ENCODE results near the gene HOXC6. TPM values are rescaled to one million over a fixed set of nuclear protein-coding genes. Genes with fewer than 3 reads are reported as not detected.
A peak's percentile ranks its signal among the peaks of the same experiment; 100 is the strongest.

The HOXC6 gene
- polyA plus RNA-seq, 4 donors = 1.5 to 10.4 (median 1.9) TPM; not detected in 1

DNA sequence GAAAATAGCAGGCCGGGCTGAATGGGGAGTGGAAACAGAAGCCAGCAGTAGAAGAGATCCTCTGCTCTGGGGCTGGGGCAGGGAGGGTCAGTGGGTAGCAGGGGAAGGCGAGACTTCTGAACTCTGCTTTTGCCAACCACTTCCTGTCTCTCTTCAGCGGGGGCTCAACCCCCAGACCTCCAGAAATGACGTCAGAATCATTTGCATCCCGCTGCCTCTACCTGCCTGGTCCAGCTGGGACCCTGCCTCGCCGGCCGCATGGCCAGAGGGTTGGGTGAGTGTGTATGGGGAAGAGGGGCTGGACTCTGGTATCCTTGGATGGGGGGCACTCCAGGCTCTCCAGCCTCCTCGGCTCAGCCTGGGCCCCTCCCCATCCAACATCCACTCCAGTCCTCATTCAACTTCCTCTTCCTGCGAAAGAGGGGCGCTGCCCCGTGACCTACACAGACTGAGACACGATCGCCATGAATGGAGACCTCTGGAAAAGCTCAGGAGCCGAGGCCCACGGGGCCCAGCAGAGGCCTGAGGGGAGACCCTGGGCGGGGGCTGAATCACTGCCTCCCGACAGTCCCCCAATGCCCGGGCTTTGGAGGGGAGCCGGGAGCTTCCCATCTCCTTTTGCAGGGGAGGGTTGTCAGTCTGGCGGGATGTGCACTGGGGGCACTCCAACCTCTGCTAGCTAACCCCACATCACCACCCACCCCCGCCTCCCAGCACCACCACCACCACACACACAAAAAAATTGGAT is 24.9 kb downstream of the HOXC6 start:
- Histone ChIP-seq H3K4me1 (ENCODE audit: control insufficient read depth in 3 of 3, insufficient read depth in 2 of 3, low read depth in 1 of 3, low read length in 2 of 3) (peaks cover 2 to 31% (median 3%) of the 10 kb centered on the region in 3 donors), H3K27ac (ENCODE audit: low read depth in 1 of 3, low read length in 2 of 3) (peak overlapping the region in 2 of 3 donors; percentile 68 to 81), H3K4me3 (ENCODE audit: low read depth in 1 of 3, low read length in 3 of 3) (peak overlapping the region in 2 of 3 donors; percentile 16 to 54), H3K9me3 (ENCODE audit: control insufficient read depth in 2 of 2, insufficient read depth in 1 of 2, low read depth in 1 of 2, low read length in 1 of 2) (no peaks in the 10 kb centered on the region), H3K36me3 (ENCODE audit: control insufficient read depth in 3 of 3, insufficient read depth in 2 of 3, low read depth in 1 of 3, low read length in 3 of 3) (peaks cover 0 to 2% (median 0%) of the 10 kb centered on the region in 3 donors), H3K27me3 (ENCODE audit: control insufficient read depth in 3 of 3, insufficient read depth in 3 of 3, low read length in 3 of 3) (peaks cover 0 to 94% (median 18%) of the 10 kb centered on the region in 3 donors)
- no peak for FAIRE-seq
- no peak for DNase-seq
- 5 to 12% (median 7%) methylated on average over 17 to 22 of the region's 22 CpGs for WGBS, 3 donors

DNA sequence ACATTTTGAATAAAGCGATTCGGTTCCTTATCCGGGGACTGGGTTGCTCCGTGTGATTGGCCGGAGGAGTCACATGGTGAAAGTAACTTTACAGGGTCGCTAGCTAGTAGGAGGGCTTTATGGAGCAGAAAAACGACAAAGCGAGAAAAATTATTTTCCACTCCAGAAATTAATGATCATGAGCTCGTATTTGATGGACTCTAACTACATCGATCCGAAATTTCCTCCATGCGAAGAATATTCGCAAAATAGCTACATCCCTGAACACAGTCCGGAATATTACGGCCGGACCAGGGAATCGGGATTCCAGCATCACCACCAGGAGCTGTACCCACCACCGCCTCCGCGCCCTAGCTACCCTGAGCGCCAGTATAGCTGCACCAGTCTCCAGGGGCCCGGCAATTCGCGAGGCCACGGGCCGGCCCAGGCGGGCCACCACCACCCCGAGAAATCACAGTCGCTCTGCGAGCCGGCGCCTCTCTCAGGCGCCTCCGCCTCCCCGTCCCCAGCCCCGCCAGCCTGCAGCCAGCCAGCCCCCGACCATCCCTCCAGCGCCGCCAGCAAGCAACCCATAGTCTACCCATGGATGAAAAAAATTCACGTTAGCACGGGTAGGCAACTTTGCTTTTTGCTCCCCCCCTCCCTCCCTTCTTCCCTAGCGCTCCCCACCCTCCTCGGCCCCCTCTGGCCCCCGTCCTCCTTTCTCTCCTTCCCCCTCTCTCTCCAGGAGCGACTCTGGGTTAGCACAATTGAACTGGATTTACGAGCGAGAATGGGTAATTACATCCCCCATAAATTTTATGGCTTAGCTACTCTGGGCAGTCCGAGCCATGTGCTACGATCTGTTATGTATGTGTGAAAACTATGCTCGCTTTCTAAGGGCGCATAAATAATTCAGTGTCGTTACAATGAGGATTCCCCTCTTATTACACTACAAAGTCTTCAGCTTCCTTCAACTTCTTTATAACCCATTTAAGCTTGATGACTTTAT is 25.8 kb downstream of the HOXC6 start, which contains the start of gene HOXC4:
Gene HOXC4, plus strand, starts transcription at position 85 of the 991 bp plus-strand sequence. Its CDS starts 88 bp downstream, at position 173.
- peak; percentile 32 to 64 for DNase-seq
- peaks cover 0 to 94% (median 17%) of the 10 kb centered on the region in 3 donors for H3K27me3 ChIP-seq (ENCODE audit: control insufficient read depth in 3 of 3, insufficient read depth in 3 of 3, low read length in 3 of 3)
- H3K36me3 ChIP-seq (ENCODE audit: control insufficient read depth in 3 of 3, insufficient read depth in 2 of 3, low read depth in 1 of 3, low read length in 3 of 3) = peaks cover 0 to 2% (median 0%) of the 10 kb centered on the region in 3 donors
- H3K9me3 ChIP-seq (ENCODE audit: control insufficient read depth in 2 of 2, insufficient read depth in 1 of 2, low read depth in 1 of 2, low read length in 1 of 2) = no peaks in the 10 kb centered on the region
- 3 to 4% (median 4%) methylated on average over 48 to 52 of the region's 52 CpGs for WGBS, 3 donors
- peaks cover 2 to 31% (median 3%) of the 10 kb centered on the region in 3 donors for H3K4me1 ChIP-seq (ENCODE audit: control insufficient read depth in 3 of 3, insufficient read depth in 2 of 3, low read depth in 1 of 3, low read length in 2 of 3)
- H3K4me3 ChIP-seq (ENCODE audit: low read depth in 1 of 3, low read length in 3 of 3) = peak within 1 kb of the TSS in 2 of 3 donors; percentile 31 to 54
- peak within 1 kb of the TSS in 2 of 3 donors; percentile 68 to 81 for H3K27ac ChIP-seq (ENCODE audit: low read depth in 1 of 3, low read length in 2 of 3)
- FAIRE-seq = no peak

DNA sequence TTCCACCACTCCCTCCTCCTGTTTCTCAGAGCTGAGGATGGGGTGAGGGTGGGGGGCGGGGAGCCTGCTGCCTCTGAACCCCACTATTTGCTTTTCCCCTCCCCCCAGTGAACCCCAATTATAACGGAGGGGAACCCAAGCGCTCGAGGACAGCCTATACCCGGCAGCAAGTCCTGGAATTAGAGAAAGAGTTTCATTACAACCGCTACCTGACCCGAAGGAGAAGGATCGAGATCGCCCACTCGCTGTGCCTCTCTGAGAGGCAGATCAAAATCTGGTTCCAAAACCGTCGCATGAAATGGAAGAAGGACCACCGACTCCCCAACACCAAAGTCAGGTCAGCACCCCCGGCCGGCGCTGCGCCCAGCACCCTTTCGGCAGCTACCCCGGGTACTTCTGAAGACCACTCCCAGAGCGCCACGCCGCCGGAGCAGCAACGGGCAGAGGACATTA is 26.5 kb downstream of the HOXC6 start:
- H3K27me3 ChIP-seq (ENCODE audit: control insufficient read depth in 3 of 3, insufficient read depth in 3 of 3, low read length in 3 of 3) = peaks cover 0 to 93% (median 17%) of the 10 kb centered on the region in 3 donors
- FAIRE-seq (no peak), DNase-seq (no peak)
- peaks cover 0 to 2% (median 0%) of the 10 kb centered on the region in 3 donors for H3K36me3 ChIP-seq (ENCODE audit: control insufficient read depth in 3 of 3, insufficient read depth in 2 of 3, low read depth in 1 of 3, low read length in 3 of 3)
- peaks cover 2 to 31% (median 3%) of the 10 kb centered on the region in 3 donors for H3K4me1 ChIP-seq (ENCODE audit: control insufficient read depth in 3 of 3, insufficient read depth in 2 of 3, low read depth in 1 of 3, low read length in 2 of 3)
- 15 to 27% (median 21%) methylated on average over 24 of the region's 24 CpGs for WGBS, 3 donors
- no peaks in the 10 kb centered on the region for H3K9me3 ChIP-seq (ENCODE audit: control insufficient read depth in 2 of 2, insufficient read depth in 1 of 2, low read depth in 1 of 2, low read length in 1 of 2)
- peak overlapping the region in 1 of 3 donors; percentile 36 for H3K27ac ChIP-seq (ENCODE audit: low read depth in 1 of 3, low read length in 2 of 3)
- peak overlapping the region in 1 of 3 donors; percentile 54 for H3K4me3 ChIP-seq (ENCODE audit: low read depth in 1 of 3, low read length in 3 of 3)

DNA sequence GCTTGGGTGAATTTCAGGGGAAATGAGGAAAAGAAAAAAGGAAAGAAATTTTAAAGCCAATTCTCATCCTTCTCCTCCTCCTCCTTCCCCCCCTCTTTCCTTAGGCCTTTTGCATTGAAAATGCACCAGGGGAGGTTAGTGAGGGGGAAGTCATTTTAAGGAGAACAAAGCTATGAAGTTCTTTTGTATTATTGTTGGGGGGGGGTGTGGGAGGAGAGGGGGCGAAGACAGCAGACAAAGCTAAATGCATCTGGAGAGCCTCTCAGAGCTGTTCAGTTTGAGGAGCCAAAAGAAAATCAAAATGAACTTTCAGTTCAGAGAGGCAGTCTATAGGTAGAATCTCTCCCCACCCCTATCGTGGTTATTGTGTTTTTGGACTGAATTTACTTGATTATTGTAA is 27.3 kb downstream of the HOXC6 start:
- Histone ChIP-seq H3K27me3 (ENCODE audit: control insufficient read depth in 3 of 3, insufficient read depth in 3 of 3, low read length in 3 of 3) (peaks cover 0 to 92% (median 17%) of the 10 kb centered on the region in 3 donors), H3K4me1 (ENCODE audit: control insufficient read depth in 3 of 3, insufficient read depth in 2 of 3, low read depth in 1 of 3, low read length in 2 of 3) (peaks cover 2 to 31% (median 3%) of the 10 kb centered on the region in 3 donors), H3K9me3 (ENCODE audit: control insufficient read depth in 2 of 2, insufficient read depth in 1 of 2, low read depth in 1 of 2, low read length in 1 of 2) (no peaks in the 10 kb centered on the region), H3K36me3 (ENCODE audit: control insufficient read depth in 3 of 3, insufficient read depth in 2 of 3, low read depth in 1 of 3, low read length in 3 of 3) (peaks cover 0 to 2% (median 0%) of the 10 kb centered on the region in 3 donors), H3K27ac (ENCODE audit: low read depth in 1 of 3, low read length in 2 of 3) (no peak overlapping the region), H3K4me3 (ENCODE audit: low read depth in 1 of 3, low read length in 3 of 3) (peak overlapping the region in 1 of 3 donors; percentile 13)
- FAIRE-seq = no peak
- 60 to 76% (median 60%) methylated on average over 2 of the region's 2 CpGs for WGBS, 3 donors
- DNase-seq = no peak

DNA sequence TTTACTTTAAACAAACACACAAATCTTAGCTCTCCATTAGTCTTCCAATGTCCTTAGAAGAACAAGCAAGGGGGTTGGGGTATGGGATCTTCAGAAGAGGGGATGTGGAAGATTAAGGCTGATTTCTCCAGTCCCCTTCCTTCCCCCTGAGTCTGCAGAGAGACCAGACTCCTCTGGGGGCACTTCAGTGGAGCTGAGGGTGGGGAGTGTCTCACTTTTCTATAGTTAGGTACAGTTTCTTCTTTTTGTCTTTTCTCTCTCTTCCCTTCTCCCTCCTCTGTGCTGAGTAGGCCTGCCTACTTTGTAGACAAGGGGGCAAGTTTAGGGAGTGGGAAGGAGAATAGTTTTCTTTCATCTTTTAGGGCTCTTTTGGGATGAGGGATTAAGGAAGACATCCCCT is 27.9 kb downstream of the HOXC6 start:
- H3K27ac ChIP-seq (ENCODE audit: low read depth in 1 of 3, low read length in 2 of 3) = no peak overlapping the region
- peaks cover 0 to 2% (median 0%) of the 10 kb centered on the region in 3 donors for H3K36me3 ChIP-seq (ENCODE audit: control insufficient read depth in 3 of 3, insufficient read depth in 2 of 3, low read depth in 1 of 3, low read length in 3 of 3)
- FAIRE-seq (no peak), DNase-seq (no peak)
- H3K27me3 ChIP-seq (ENCODE audit: control insufficient read depth in 3 of 3, insufficient read depth in 3 of 3, low read length in 3 of 3) = peaks cover 0 to 92% (median 21%) of the 10 kb centered on the region in 3 donors
- H3K4me3 ChIP-seq (ENCODE audit: low read depth in 1 of 3, low read length in 3 of 3) = no peak overlapping the region
- H3K9me3 ChIP-seq (ENCODE audit: control insufficient read depth in 2 of 2, insufficient read depth in 1 of 2, low read depth in 1 of 2, low read length in 1 of 2) = no peaks in the 10 kb centered on the region
- H3K4me1 ChIP-seq (ENCODE audit: control insufficient read depth in 3 of 3, insufficient read depth in 2 of 3, low read depth in 1 of 3, low read length in 2 of 3) = peaks cover 2 to 27% (median 3%) of the 10 kb centered on the region in 3 donors

DNA sequence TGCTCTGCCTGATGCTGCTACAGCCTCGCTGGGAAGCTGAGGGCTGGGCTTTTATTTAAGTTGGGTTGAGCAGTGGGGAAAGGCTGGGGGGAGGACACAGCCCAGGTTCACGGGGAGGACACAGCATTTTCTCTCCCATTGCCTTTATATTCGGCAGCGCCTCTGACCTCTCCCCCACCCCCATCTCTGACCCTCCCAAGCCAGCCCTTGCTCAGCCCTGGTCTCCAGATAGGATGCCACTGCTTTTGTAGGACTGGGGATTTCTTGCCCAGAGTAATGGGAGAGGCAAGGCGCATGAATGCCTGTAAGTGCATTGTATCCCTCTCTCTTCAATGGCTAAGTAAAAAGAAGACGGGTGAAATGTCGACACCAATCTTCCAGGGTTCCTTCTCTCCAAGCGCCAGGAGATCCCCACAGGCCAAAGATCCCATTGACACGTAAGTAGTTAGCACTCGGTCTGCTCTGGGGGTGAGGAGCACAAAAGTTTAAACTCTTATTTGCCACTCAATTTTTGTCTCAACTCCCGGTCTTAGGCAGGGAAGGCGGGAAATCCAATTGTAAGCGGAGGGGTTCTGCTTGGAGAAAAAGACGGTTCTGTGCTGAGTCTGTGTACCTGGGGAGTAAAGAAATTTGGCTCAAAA is 30.0 kb downstream of the HOXC6 start:
- WGBS, 3 donors = 56 to 72% (median 71%) methylated on average over 14 of the region's 14 CpGs
- peaks cover 0 to 9% (median 0%) of the 10 kb centered on the region in 3 donors for H3K4me1 ChIP-seq (ENCODE audit: control insufficient read depth in 3 of 3, insufficient read depth in 2 of 3, low read depth in 1 of 3, low read length in 2 of 3)

DNA sequence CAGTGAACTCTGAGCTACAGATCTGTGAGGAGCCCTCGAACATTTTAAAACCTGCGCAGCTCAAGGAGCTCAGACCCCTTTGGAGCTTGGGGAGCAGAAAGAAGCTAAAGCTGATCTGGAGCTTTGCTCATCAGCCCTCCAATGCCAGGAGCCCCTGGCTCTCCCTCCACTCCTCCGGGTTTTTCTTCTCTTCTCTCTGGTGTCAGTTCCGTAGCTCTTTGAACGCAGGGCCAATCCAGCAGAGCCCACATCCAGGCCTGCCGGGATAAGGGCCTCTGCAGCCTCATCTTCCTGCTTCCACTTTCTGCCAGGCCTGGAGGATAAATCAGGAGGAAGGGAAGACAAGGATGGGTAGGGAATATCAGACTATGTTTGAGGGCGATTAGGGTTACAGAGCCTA is 31.4 kb downstream of the HOXC6 start:
- no peak overlapping the region for H3K27ac ChIP-seq (ENCODE audit: low read depth in 1 of 3, low read length in 2 of 3)
- H3K4me1 ChIP-seq (ENCODE audit: control insufficient read depth in 3 of 3, insufficient read depth in 2 of 3, low read depth in 1 of 3, low read length in 2 of 3) = peaks cover 0 to 3% (median 0%) of the 10 kb centered on the region in 3 donors
- DNase-seq (no peak), FAIRE-seq (no peak)
- no peaks in the 10 kb centered on the region for H3K9me3 ChIP-seq (ENCODE audit: control insufficient read depth in 2 of 2, insufficient read depth in 1 of 2, low read depth in 1 of 2, low read length in 1 of 2)
- peaks cover 0 to 2% (median 0%) of the 10 kb centered on the region in 3 donors for H3K36me3 ChIP-seq (ENCODE audit: control insufficient read depth in 3 of 3, insufficient read depth in 2 of 3, low read depth in 1 of 3, low read length in 3 of 3)
- H3K27me3 ChIP-seq (ENCODE audit: control insufficient read depth in 3 of 3, insufficient read depth in 3 of 3, low read length in 3 of 3) = peaks cover 0 to 79% (median 20%) of the 10 kb centered on the region in 3 donors
- 34 to 41% (median 40%) methylated on average over 7 of the region's 7 CpGs for WGBS, 3 donors
- H3K4me3 ChIP-seq (ENCODE audit: low read depth in 1 of 3, low read length in 3 of 3) = no peak overlapping the region

More for the DNA sequence above, 30.0 kb downstream of the HOXC6 start:
- FAIRE-seq (no peak), DNase-seq (no peak)
- Histone ChIP-seq H3K36me3 (ENCODE audit: control insufficient read depth in 3 of 3, insufficient read depth in 2 of 3, low read depth in 1 of 3, low read length in 3 of 3) (peaks cover 0 to 2% (median 0%) of the 10 kb centered on the region in 3 donors), H3K4me3 (ENCODE audit: low read depth in 1 of 3, low read length in 3 of 3) (no peak overlapping the region), H3K27ac (ENCODE audit: low read depth in 1 of 3, low read length in 2 of 3) (no peak overlapping the region), H3K9me3 (ENCODE audit: control insufficient read depth in 2 of 2, insufficient read depth in 1 of 2, low read depth in 1 of 2, low read length in 1 of 2) (no peaks in the 10 kb centered on the region), H3K27me3 (ENCODE audit: control insufficient read depth in 3 of 3, insufficient read depth in 3 of 3, low read length in 3 of 3) (peaks cover 0 to 90% (median 19%) of the 10 kb centered on the region in 3 donors)
